AG04450 (cell line): ENCODE results near the gene ARMC6. TPM values are rescaled to one million over a fixed set of nuclear protein-coding genes. Genes with fewer than 3 reads are reported as not detected.

Source experiments
- CTCF ChIA-PET: fragments of 300-600, 350-600 bp; formaldehyde crosslinking; extraction: SDS; loops from one replicate; lab custom pipeline; 2022; ENCODE audit warnings: antibody characterized with exemption, inconsistent platforms; lab: Charles Lee
- POLR2A ChIA-PET: fragments of 350-600 bp; formaldehyde crosslinking; extraction: SDS; loops from one replicate; lab custom pipeline; 2021; ENCODE audit warnings: antibody characterized with exemption, inconsistent platforms; lab: Yijun Ruan, JAX
- DNase-seq: peaks from one replicate; pipeline ENCODE4 v3.0.0-alpha.2; 2011; ENCODE audit warnings: low read depth, low spot score
- H3K27ac ChIP-seq: one replicate; pipeline ENCODE4 v1.5.1; 2012; ENCODE audit warnings: low read depth, low read length, control low read depth
- H3K27me3 ChIP-seq: one replicate; pipeline ENCODE4 v1.6.0; 2012; ENCODE audit warnings: low read length; ENCODE audit not compliant: control insufficient read depth, insufficient read depth
- H3K4me3 ChIP-seq: 2 replicates; pipeline ENCODE4 v1.5.1; 2011; ENCODE audit warnings: mild to moderate bottlenecking, low read depth, low read length, control low read depth
- H3K9me3 ChIP-seq: 2 replicates; pipeline ENCODE4 v1.5.1; 2012; ENCODE audit warnings: low read length; ENCODE audit not compliant: control insufficient read depth, insufficient read depth
- polyA plus RNA-seq: library from polyadenylated mRNA; depleted of rRNA; stranded (reverse); fragments of >200 nt; gene quantifications from 2 replicates; pipeline ENCODE4 v1.2.3, GENCODE V29; 2011
- TF ChIP-seq, protein P1 (sequence below): IDR thresholded peaks from 2 replicates; pipeline ENCODE4 v1.5.1; 2011; ENCODE audit warnings: low read depth, low read length, control low read depth, inconsistent platforms

Gene ARMC6
- polyA plus RNA-seq, 1 experiment = 18.9 TPM

DNA sequence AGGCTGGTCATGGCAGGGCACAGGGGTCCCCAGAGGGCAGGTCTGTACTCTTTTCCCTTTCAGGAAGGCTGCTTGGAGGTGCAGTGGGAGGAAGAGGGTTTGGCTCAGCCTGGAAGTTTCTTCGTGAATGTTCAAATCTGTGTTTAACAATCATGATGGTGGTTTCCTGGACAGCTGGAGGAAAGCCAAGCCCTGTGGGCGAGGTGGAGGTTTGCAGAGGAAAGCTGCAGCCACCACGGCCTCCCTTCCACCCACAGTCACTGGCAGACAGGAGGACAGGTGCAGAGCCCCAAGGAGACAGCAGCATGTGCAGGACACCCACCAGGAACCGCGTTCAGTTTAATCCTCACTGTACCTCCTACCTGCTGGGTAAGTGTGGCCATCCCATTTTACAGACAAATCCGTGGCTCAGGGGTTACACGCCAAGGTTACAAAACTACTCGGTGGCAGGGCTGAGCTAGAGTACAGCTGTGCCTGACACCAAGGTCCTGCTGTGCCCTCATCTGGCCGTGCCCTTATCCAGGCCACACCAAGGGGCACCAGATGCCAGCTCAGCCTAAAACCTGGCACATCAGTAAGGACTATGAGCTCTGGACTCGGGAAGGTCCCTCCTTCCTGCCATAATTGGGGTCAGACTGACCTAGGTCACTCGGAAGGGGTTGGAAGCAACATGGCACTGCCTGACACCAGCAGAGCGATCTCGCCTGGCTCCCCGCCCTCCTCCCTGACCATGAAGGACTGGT is 34.2 kb upstream of the ARMC6 start:
- no peak overlapping the region for H3K27ac ChIP-seq
- no peaks in the 10 kb centered on the region for H3K27me3 ChIP-seq
- CTCF ChIA-PET = no interaction called here
- H3K9me3 ChIP-seq = no peaks in the 10 kb centered on the region
- DNase-seq = peak; percentile 21
- TF ChIP-seq, protein P1, sequence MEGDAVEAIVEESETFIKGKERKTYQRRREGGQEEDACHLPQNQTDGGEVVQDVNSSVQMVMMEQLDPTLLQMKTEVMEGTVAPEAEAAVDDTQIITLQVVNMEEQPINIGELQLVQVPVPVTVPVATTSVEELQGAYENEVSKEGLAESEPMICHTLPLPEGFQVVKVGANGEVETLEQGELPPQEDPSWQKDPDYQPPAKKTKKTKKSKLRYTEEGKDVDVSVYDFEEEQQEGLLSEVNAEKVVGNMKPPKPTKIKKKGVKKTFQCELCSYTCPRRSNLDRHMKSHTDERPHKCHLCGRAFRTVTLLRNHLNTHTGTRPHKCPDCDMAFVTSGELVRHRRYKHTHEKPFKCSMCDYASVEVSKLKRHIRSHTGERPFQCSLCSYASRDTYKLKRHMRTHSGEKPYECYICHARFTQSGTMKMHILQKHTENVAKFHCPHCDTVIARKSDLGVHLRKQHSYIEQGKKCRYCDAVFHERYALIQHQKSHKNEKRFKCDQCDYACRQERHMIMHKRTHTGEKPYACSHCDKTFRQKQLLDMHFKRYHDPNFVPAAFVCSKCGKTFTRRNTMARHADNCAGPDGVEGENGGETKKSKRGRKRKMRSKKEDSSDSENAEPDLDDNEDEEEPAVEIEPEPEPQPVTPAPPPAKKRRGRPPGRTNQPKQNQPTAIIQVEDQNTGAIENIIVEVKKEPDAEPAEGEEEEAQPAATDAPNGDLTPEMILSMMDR = no peak
- POLR2A ChIA-PET = no interaction called here
- no peak overlapping the region for H3K4me3 ChIP-seq

- H3K27ac ChIP-seq = no peak overlapping the region
Measured at GRCh38 chr19:18999896-19000620, 33.3 kb upstream of the ARMC6 start.

DNA sequence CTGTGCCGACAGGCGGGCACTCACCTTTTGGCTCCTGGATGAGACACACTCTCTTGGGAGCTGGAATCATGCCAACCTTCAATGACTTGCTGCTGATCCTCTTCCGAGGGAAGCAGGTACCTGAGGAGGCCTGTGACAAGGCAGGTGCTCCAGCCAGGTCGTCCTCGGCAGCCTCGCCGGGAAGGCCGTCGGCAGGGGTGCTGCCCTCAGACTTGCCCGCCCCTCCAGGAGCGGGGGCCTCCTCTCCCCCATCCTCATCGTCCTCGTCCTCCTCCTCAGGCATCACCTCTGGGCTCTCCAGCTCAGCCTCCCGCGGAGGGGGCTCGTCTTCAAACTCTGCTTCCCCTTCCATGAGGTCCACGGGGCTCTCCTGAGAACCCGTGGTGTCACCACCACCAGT is 29.3 kb upstream of the ARMC6 start:
- Histone ChIP-seq H3K27me3 (no peaks in the 10 kb centered on the region), H3K9me3 (no peaks in the 10 kb centered on the region), H3K4me3 (no peak overlapping the region), H3K27ac (no peak overlapping the region)
- ChIA-PET CTCF (no interaction called here), POLR2A (no interaction called here)
- no peak for DNase-seq
- TF ChIP-seq, protein P1 = no peak

More at GRCh38 chr19:18999896-19000620, 33.3 kb upstream of the ARMC6 start:
- TF ChIP-seq, protein P1 = peak; percentile 41
- H3K27me3 ChIP-seq = no peaks in the 10 kb centered on the region
- no peak overlapping the region for H3K4me3 ChIP-seq
- ChIA-PET CTCF (no interaction called here), POLR2A (interaction anchor here (0.7 kb wide), 1 partner anchor 407 kb away, joined by 5 read pairs; no protein-coding TSS in a partner anchor)
- no peaks in the 10 kb centered on the region for H3K9me3 ChIP-seq
- no peak for DNase-seq

DNA sequence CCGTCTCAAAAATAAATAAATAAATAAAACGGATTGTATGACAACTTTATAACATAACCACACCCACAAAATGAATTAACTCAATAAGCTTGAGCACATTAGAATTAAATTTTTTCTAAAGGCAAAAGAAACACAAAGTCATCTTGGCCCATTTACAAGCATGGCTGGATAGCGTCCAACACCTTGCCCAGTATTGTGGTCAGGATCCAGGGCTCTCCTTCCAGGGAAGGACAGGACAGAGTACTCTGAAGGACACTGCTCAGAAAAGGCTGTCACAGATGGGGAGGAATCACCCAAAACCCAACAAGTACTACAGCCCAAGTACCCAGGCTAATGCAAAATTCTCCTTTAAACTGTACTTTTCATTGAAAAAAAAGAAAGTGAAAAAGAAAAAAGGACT is 27.2 kb upstream of the ARMC6 start:
- Histone ChIP-seq H3K27me3 (no peaks in the 10 kb centered on the region), H3K4me3 (no peak overlapping the region), H3K9me3 (no peaks in the 10 kb centered on the region), H3K27ac (no peak overlapping the region)
- ChIA-PET CTCF (no interaction called here), POLR2A (interaction anchor here (1.1 kb wide), 1 partner anchor 10 kb away, joined by 3 read pairs; no protein-coding TSS in a partner anchor)
- TF ChIP-seq, protein P1 = no peak
- DNase-seq = no peak

- H3K9me3 ChIP-seq = no peaks in the 10 kb centered on the region
- H3K4me3 ChIP-seq = no peak overlapping the region
- CTCF ChIA-PET = interaction anchor here (0.8 kb wide), 1 partner anchor 136 kb away, joined by 3 read pairs; no protein-coding TSS in a partner anchor
- TF ChIP-seq, protein P1 = no peak
- no peak overlapping the region for H3K27ac ChIP-seq
- DNase-seq = no peak
- POLR2A ChIA-PET = no interaction called here
- H3K27me3 ChIP-seq = no peaks in the 10 kb centered on the region
Measured at GRCh38 chr19:19009951-19010350, 23.5 kb upstream of the ARMC6 start.
